ENCODE measurements around the gene MFN2. TPM values are rescaled to one million over a fixed set of nuclear protein-coding genes. Genes with fewer than 3 reads are reported as not detected.
"Not testable (repeated sequence)": the region's sequence is repeated elsewhere in the genome, so short reads cannot be mapped to it uniquely, and the experiment has no call there.

MFN2 gene
- total RNA-seq, 1 donor from 2014 or later: 80.5 TPM

DNA sequence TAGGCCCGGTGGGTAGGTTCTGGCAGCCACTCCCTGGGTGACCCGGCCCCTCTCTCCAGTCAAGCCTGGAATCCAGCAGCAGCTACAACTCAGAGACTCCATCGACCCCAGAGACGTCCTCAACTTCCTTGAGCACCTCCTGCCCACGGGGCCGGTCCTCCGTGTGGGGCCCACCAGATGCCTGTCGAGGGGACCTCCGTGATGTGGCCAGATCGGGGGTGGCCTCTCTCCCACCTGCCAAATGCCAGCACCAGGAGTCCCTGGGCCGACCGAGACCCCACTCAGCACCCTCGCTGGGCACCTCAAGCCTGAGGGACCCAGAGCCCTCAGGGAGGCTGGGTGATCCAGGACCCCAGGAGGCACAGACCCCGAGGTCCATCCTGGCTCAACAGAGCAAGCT, 41.8 kb downstream of the MFN2 start:
- DNase-seq (ENCODE audit: low read depth): no peak

DNA sequence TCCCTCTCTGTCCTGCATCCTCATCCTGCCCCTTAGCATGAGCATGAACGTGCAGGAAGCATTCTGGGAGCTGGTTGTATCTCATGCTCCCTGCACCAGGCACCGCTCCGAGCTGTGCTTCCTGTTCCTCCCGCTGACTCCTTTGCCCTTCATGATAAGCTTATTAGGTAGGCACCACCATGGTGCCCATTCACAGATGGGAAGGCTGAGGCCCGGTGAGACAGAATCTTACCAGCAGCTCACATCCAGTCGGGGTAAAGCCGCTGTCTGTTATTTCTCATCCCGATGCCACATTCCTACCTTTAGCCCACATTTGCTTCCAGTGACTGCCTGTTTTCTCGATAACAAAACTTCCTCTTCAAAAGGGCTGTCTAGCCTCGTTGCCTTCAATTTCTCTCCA, 46.3 kb downstream of the MFN2 start:
- no peak for DNase-seq (ENCODE audit: low read depth)

GRCh38 chr1:12028248-12028647, 48.0 kb downstream of the MFN2 start:
- no peak for DNase-seq (ENCODE audit: low read depth)

DNA sequence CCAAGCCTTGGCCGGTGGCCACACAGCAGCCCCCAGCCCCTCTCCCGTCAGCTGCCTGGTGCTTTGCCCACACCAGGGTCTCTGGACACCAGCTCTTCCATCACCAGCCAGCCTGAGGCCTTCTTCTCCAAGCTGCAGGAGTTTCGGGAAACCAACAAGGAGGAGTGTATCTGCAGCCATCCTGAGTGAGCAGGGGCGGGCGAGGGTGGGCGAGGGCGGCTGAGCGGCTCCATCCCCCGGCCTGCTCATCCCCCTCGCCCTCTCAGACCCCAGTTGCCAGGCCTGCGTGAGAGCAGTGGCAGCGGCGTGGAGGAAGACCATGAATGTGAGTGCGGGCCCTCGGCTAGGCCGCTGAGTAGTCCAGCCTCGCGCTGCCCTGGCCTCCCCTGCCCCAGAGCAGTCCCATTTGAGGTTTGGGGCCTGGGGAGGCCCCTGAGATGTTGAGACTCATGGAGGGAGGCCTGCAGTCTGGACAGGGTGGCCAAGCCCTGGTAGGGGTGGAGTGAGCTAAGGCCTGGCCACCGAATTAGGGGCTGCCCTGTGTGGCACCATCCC, 48.8 kb downstream of the MFN2 start:
- DNase-seq (ENCODE audit: low read depth): no peak

- DNase-seq (ENCODE audit: low read depth): no peak
Observed at GRCh38 chr1:12029720-12030339, 49.6 kb downstream of the MFN2 start.

- no peak for DNase-seq (ENCODE audit: low read depth)
Observed at GRCh38 chr1:12031039-12031980, 51.1 kb downstream of the MFN2 start.

DNA sequence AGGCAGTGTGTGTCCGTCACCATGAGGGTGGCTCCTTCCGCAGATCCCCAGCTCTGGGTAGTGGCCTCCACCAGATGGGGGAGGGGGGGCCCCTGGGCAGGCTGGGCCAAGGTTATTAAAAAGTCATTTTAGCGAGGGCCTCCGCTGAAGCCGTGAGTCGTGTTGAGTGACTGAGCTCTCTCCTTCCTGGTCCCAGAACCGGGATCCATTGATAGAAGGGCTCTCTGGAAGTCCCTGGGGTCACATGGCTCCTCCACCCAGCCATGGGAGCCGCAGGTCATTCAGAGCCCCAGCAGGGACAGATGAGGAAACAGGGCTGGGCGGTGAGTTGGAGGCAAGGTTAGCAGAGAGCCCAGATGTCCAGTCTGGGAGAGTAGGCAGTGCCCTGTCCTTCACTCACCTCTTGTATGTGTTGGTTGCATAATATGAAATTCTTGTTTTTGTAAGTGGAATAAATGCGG, 51.9 kb downstream of the MFN2 start:
- no peak for DNase-seq (ENCODE audit: low read depth)

DNA sequence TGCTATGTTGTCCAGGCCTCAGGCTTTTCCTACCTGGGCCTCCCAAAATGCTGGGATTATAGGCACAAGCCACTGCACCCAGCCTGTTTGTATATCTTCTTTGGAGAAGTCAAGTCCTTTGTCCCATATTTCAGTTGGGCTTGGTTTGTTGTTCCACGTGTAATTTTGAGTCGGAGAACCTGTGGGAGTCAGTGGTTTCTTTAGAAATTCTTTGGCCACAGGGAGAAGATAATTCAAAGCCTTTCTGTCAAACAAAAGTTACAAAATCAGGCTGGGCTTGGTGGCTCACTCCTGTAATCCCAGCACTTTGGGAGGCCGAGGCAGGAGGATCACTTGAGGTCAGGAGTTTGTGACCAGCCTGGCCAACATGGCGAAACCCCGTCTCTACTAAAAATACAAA, 53.2 kb downstream of the MFN2 start:
- DNase-seq (ENCODE audit: low read depth): not testable (repeated sequence)

GRCh38 chr1:12034381-12034801, 54.1 kb downstream of the MFN2 start:
- peak; percentile 14 for DNase-seq (ENCODE audit: low read depth)

DNA sequence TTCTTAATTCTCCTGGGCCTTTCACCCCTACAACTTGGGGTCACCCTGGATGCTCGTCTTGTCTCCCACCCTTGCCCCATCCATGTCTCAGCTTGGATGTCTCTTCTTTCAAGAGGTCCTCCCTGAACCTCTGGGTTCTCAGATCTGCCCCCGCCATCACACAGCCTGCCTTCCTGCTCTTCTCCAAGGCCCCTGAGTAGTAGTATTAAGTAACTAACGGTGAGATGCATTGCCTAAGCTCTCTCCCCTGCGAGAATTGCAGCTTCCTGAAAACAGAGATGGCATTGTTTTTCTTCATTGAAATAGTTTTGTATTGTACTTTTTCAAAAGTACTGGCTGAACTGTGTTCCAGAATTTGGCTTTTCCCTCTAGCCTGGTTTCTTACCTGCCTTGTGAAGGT, 55.1 kb downstream of the MFN2 start:
- DNase-seq (ENCODE audit: low read depth): no peak

DNA sequence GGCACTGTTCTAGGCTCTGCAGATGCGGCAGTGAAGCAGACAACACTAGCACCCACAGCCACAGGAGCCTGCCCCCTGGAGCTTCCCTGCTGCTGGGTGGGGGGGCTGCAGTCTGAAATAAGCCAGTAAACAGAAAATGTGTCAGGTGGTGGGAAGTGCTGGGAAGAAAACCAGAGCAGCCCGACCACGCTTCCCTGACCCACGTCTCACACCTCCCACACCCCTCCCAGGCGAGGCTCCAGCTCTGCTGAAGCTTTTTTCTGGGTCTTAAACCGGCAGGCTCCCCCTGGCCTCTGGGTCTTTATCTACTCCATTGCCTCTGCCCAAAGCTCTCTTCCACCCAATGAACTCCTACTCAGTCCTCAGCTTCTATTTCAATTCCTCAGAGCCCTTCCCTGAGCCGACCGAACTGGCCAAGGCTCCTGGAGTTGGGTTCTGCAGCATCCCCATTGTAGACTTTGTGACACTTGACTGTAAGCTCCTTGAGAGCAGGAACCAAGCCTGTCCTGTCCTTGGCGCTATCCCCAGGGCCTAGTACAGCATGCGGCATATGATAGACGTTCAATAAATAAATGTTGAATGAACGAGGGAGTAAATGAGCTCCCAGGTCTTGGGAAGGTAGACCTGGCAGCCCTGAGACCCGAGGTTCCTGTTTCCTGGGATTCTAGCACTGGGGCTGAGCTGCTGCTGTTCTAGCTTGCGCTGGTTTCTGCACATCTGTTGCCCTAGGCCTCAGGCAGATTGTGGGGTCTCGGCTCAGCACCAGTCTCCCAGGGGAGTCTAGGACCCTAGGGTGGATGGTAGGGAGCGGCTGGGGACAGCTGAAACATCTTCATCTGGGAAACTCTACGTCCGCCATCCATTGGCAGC, 57.5 kb downstream of the MFN2 start:
- DNase-seq (ENCODE audit: low read depth): no peak

DNA sequence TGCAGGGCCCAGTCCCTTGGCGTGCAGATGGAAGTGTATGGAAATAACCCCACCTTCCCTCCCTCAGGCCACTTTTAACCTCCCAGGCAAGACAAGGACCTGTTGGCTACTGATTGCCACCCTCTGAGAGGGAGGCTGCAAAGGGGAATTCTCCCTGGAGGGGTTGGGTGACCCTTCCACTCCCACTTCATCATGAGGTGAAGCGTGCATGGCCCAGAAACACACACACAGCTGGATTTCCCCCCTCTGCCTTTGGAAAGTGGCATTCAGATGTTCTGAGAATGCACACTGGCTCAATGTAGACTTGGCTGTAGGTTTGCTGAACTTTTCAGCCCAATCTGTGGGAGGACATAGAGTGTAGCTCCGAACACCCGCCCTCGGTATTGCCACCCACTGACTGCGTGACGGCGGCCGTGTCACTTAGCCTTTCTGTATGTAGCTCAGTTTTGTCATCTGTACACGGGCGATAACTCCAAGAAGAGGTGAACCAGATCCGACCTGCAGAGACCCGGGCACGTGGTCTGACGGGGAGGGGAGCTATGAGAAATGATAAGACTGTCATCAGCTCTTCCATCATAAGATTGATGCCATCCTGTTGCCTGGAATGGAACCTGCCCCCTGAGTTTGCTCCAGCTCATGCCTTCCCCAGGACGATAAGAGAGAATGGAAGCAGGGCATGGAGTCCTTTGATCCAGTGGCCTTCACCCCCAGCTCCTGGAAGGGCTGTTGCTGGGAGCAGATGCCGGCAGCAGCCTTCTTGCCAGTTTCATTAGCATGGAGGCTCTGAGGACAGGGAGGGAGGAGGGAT, 58.3 kb downstream of the MFN2 start:
- no peak for DNase-seq (ENCODE audit: low read depth)

DNA sequence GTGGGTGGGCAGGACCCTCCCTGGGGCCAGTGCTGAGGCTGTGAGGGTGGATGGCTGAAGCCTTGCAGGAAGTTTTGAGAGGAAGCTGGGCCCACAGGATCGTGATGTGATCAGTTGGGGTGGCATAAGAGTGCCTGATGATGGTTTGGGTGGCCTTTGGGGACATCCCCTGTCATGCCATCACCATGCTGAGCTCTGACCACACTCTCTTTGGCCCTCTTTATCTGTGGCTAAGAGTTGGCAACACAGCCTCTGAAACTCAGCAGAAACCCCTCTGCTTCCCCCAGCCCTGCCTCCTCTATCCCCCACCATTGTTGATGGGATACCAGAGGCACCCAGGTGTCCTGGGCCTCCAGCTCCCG, 58.9 kb downstream of the MFN2 start:
- DNase-seq (ENCODE audit: low read depth): no peak

DNA sequence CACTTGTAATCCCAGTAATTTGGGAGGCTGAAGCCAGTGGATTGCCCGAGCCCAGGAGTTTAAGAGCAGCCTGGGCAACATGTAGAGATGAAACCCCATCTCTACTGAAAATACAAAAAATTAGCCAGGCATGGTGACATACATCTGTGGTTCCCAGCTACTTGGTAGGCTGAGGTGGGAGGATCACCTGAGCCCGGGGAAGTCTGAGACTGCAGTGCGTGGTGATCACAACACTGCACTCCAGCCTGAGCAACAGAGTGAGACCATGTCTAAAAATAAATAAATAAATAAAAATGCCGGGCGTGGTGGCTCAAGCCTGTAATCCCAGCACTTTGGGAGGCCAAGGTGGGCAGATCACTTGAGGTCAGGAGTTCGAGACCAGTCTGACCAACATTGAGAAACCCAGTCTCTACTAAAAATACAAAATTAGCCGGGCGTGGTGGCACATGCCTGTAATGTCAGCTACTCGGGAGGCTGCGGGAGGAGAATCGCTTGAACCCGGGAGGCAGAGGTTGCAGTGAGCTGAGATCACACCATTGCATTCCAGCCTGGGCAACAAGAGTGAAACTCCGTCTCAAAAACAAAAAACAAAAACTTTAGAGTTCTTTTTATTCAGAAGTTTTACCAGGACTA, 59.7 kb downstream of the MFN2 start:
- not testable (repeated sequence) for DNase-seq (ENCODE audit: low read depth)

GRCh38 chr1:12040457-12041051, 60.3 kb downstream of the MFN2 start:
- peak; percentile 88 for DNase-seq (ENCODE audit: low read depth)

GRCh38 chr1:12044187-12044877, 64.1 kb downstream of the MFN2 start:
- peak; percentile 33 for DNase-seq (ENCODE audit: low read depth)

DNA sequence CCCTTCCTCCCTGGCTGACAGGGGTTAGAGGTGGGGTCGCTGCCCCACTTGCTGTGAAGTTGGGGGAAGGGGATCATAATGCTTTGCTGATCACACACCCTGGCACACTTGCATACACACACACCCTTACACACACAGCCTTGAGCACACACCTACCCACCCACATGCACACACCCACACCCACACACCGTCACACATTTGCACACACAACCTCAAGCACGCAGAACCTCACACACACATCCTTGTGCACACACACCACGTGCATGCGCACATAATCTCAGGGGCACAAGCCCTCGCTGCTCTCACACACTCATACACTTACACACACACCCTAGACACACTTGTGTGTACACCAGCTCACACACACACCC, 66.5 kb downstream of the MFN2 start:
- DNase-seq (ENCODE audit: low read depth): no peak

- no peak for DNase-seq (ENCODE audit: low read depth)
Observed at GRCh38 chr1:12047120-12047876, 67.1 kb downstream of the MFN2 start.

DNA sequence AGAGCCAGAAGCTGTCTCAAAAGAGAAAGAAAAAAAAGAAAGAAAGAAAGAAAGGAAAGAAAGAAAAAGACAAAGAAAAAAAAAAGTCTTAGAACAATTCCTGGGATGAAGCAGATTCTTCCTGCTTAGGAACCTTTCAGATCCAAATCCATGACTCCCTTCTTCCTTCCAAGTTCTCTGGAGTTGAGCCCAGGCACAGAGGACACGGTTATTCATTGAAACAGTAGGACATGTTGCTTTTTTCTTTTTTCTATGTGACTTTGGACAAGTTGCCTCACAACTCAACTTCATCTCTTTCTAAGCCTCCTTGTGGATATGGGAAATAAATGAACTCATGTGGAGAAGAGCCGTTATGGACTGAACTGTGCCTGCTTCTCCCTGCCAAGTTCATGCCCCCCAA, 68.1 kb downstream of the MFN2 start:
- no peak for DNase-seq (ENCODE audit: low read depth)

Data from renal cortical epithelial cell (primary cell).